ENCODE data around the gene KCNJ10.
"Not testable (repeated sequence)": the region's sequence is repeated elsewhere in the genome, so short reads cannot be mapped to it uniquely, and the experiment has no call there.

Gene KCNJ10

GRCh38 chr1:160053548-160054365 is 16.2 kb downstream of the KCNJ10 start:
- DNase-seq: no peak

DNA sequence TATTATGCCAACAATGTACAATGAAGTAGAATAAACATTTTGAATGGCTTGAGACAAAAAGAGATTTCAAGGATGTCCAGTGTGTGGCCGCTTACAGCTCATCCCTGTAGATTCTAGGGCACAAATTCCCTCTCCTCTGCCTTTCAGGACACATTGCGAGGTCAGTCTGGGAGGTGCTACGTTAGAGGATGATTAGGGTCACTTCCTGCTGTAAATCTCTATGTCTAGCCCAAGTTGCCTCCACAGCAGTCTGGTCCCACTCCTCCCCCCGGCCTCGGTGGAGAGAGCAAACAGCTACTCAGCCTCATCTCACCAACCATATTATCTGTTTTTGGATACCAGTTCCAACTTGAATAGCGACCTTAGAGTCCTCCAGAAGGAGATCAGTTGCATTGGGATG is 17.0 kb downstream of the KCNJ10 start:
- no peak for DNase-seq

GRCh38 chr1:160050619-160051018 is 19.3 kb downstream of the KCNJ10 start:
- no peak for DNase-seq

- not testable (repeated sequence) for DNase-seq
Observed at GRCh38 chr1:160050182-160050581, 19.8 kb downstream of the KCNJ10 start.

- DNase-seq: no peak
Observed at GRCh38 chr1:160049101-160049500, 20.9 kb downstream of the KCNJ10 start.

DNA sequence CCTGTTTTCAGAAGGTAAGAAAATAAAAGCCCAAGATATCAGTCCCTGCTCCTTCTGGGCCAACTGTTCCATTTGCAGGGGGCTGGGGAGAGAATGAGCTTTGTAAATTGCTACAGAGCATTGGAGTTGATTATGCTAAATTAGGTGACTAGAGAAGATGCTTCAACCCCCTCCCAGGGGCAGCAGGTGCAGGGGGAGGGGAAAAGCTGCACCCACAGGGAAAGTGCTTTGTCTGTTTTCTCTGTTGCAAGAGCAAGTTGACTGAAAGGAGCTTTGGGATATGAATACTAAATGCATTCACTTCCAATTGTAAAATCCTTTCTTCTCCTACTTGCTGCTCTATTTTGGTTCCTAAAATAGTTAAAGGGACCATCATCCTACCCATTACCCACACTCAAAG is 21.6 kb downstream of the KCNJ10 start:
- no peak for DNase-seq

DNA sequence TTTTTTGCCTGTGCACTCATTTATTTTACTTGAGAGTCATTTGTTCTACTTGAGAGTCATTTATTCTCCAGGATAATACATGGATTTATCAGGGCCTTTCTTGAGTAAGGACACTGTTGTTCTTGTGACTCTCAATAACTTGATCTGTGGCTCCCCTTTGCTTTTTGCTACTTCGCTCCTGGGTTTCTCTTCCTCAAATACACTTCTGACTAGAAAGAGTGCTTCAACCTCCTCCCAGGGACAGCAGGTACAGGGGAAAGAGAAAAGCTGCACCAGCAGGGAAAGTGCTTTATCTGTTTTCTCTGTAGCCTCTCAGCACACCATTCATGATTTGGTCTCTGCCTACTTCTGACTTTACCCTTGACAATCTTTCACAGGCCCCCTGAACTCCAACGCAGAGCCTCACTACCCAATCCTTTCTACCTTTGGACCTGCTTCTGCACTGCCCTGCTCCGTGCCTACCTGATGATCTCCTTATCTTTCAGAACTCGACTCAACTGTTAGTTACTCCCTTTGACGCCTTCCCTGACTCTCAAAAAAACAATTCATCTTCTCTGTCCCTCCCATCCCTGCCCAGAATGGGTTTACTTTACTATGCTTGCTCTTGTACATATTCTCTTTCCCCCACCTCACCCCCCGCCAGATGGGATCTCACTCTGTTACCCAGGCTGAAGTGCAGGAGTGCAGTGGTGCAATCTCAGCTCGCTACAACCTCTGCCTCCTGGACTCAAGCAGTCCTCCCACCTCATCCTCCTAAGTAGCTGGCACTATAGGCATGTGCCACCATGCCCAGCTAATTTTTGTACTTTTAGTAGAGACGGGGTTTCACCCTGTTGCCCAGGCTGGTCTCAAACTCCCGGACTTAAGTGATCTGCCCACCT is 22.6 kb downstream of the KCNJ10 start:
- no peak for DNase-seq

DNA sequence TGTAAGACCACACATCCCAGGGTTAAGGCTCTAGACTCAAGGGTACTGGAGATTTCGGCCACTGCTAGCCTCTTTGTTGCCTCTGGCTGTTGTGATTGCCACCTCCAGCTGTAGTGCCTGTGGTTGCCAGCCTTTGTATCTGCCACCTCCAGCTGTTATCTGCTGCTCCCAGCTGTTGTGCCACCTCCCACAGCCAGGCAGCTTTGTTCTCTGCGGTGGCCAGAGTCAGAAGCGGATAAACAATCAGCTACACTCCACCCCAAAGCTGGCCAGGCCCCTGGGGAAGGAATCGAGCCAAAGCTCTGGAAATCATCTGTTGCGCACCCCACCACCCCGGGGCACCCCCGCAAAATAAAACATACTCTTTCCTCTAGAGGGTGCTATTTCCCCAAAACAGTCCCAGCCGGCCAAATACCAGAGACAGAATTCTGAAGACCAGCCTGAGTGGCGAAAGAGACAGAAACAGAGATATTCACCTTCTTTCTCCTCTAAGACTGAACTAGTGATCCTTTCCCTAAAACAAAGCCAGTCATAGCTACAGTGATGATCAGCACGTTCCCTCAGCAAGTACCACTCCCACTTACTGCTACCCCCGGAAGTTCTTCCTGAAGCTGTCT is 23.4 kb downstream of the KCNJ10 start:
- peak; percentile 48 for DNase-seq

DNA sequence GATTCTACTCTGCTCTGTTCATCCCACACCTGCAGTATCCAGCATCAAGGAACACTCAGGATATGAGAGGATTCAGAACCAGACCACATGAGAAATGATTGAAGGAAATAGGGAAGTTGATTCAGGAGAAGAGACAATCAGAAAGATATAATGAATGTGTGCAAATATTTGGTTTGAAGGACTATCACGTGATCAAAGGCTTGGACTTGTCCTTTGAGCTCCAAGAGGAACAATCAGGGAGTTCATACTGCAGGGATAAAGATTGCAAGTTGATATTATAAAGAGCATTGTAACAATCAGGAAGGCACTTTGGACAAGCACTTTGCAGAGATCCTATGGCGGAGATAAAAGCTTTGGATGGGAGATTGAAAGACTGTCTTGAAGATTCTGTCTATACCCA is 24.3 kb downstream of the KCNJ10 start:
- DNase-seq: no peak

- DNase-seq: no peak
Observed at GRCh38 chr1:160043543-160043942, 26.4 kb downstream of the KCNJ10 start.

- DNase-seq: no peak
Observed at GRCh38 chr1:160040476-160040875, 29.5 kb downstream of the KCNJ10 start.

DNA sequence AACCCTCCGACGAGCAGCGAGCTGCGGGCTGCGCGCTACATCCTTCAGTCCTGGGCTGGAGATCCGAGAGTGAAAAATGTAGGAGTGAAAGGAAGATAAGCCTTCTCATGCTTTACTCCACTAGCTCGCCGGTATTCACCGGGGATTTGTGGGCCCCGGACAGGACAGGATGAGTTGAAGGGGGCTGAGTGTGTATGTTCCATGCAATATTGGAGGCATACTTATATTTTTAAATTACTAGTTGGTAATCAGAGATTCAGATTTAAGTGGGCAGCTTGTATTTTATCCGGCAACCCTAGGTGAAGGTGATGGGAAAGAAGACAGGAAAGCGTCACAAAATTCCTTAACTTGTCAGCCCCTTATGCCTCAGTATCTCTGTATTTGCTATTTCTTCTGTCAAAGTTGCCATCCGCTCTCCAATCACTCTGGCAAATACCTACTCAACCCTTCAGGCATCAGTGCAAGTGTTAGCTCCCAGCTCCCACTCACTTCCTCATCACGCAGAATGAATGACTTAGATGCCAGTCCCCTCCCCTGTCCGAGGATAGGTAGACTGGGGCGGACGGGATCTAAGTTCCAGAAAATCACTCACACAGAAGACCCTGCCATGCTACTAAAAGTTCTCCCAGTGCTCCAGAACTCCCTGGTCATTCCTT is 37.7 kb downstream of the KCNJ10 start:
- DNase-seq: peak; percentile 20

GRCh38 chr1:160031365-160032164 is 38.4 kb downstream of the KCNJ10 start, which contains the start of gene PIGM:
TSS of gene PIGM (minus strand) at chr1:160031990. CDS start at chr1:160031739, 251 bp downstream.
- DNase-seq: peak; percentile 99

- DNase-seq: peak; percentile 10
Observed at GRCh38 chr1:160030657-160031364, 39.1 kb downstream of the KCNJ10 start.

GRCh38 chr1:160028426-160028825 is 41.5 kb downstream of the KCNJ10 start:
- DNase-seq: no peak

- no peak for DNase-seq
Observed at GRCh38 chr1:160025314-160025713, 44.6 kb downstream of the KCNJ10 start.

DNA sequence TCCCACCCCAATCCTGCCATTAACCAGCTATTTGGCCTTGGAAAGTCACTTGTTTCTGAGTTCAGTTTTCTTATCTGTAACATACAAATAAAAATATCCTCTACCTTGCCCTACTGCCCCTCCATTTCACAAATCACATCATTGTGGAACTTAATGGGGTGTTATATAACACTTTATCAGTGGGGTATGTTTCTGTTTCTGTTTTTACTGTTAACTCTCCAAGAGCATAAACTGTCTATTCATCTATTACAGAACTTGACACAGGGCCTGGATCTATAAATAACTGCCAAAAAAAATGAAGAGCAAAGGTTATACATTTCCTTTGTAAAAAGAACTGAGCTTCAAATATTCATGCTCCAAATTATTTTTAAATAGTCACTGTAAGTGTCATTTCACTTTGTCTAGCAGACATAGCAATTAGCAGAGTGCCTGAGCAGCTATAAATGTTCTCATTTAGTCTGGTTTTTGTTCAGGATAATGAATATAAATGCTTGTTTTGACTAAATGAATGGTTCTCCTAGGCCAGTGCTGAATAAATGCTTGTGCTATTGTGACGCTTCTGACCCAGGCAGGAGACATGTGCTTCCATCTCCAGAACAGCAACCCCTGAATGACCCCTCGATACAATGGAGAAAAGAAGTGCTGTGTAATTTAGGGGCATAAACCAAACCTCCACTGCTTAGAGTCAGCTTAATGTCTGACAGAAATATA is 45.6 kb downstream of the KCNJ10 start:
- no peak for DNase-seq

GRCh38 chr1:160022330-160023310 is 47.3 kb downstream of the KCNJ10 start:
- no peak for DNase-seq

GRCh38 chr1:160021376-160022074 is 48.4 kb downstream of the KCNJ10 start:
- DNase-seq: no peak
